Astrocyte of the spinal cord (primary cell): Measurements from ENCODE around the gene NEU2.
A peak's percentile ranks its signal among the peaks of the same experiment; 100 is the strongest.
"Not testable (repeated sequence)": the region's sequence is repeated elsewhere in the genome, so short reads cannot be mapped to it uniquely, and the experiment has no call there.

Experiments
- DNase-seq: peaks from one replicate; pipeline ENCODE4 v3.0.0; 2011; ENCODE audit warnings: low read depth, low spot score
- H3K4me3 ChIP-seq: 2 replicates; pipeline ENCODE4 v1.5.1; 2011; ENCODE audit warnings: low read depth, mild to moderate bottlenecking, low read length, moderate library complexity
- in situ Hi-C: cut with HindIII; loops from 2 replicates; pipeline ENCODE4 v1.10.0; 2017; ENCODE audit warnings: low sequenced_read_pairs
- TF ChIP-seq, protein P1 (sequence below): IDR thresholded peaks from 2 replicates; pipeline ENCODE4 v1.5.1; 2012; ENCODE audit warnings: low read depth, mild to moderate bottlenecking, low read length, inconsistent platforms

Gene NEU2

DNA sequence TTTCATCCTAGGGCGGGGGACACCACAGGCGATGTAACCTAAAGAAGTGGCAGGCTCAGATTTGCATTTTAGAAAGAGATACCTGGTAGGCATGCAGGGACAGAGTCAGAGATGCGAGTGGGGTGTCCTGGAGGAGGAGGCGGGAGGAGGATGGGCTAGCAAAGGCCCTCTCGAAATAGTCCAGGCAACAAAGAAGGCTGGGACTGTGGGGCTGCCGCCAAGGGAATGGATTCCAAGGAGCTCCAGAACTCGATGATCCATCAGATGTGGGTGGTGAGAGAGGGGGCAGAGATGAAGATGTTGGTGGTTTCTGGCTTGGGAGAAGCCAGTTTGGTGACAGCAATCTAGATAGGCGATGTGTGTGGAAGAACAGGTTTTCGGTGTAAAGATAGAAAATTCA, 15.2 kb downstream of the NEU2 start:
- in situ Hi-C loops, result no loop called here
- no peak for DNase-seq
- TF ChIP-seq, protein P1, sequence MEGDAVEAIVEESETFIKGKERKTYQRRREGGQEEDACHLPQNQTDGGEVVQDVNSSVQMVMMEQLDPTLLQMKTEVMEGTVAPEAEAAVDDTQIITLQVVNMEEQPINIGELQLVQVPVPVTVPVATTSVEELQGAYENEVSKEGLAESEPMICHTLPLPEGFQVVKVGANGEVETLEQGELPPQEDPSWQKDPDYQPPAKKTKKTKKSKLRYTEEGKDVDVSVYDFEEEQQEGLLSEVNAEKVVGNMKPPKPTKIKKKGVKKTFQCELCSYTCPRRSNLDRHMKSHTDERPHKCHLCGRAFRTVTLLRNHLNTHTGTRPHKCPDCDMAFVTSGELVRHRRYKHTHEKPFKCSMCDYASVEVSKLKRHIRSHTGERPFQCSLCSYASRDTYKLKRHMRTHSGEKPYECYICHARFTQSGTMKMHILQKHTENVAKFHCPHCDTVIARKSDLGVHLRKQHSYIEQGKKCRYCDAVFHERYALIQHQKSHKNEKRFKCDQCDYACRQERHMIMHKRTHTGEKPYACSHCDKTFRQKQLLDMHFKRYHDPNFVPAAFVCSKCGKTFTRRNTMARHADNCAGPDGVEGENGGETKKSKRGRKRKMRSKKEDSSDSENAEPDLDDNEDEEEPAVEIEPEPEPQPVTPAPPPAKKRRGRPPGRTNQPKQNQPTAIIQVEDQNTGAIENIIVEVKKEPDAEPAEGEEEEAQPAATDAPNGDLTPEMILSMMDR, result no peak
- H3K4me3 ChIP-seq, result no peak overlapping the region

DNA sequence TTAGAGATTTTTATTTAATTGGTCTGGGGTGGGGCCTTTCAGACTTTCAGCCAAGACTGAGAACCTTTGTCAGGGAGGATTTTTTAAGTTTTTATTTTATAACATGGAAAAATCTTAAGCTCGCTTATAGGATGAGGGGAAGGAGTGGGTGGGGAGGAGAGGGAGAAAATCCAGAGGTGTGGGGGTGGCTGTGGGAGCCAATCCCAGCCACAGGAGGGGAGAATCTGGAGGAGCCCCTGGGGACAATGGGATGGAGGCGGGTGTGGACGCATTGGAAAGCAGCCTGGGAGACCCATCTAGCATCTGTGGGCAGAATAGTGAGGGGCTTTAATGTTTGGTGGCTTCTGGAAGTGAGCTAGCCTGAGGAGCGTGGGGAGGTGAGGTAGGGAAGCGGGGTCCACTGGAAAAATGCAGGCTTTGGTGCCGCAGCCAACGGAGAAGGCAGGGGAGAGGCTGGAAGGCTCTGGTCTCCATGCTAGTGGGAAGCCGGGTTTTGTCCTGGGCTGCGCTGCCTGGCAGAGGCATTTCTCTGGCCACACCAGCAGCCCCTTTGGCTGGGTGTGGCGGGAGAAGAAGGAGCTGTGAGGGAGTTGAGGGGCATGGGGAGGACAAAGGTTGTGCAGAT, 16.2 kb downstream of the NEU2 start:
- in situ Hi-C loops, result no loop called here

DNA sequence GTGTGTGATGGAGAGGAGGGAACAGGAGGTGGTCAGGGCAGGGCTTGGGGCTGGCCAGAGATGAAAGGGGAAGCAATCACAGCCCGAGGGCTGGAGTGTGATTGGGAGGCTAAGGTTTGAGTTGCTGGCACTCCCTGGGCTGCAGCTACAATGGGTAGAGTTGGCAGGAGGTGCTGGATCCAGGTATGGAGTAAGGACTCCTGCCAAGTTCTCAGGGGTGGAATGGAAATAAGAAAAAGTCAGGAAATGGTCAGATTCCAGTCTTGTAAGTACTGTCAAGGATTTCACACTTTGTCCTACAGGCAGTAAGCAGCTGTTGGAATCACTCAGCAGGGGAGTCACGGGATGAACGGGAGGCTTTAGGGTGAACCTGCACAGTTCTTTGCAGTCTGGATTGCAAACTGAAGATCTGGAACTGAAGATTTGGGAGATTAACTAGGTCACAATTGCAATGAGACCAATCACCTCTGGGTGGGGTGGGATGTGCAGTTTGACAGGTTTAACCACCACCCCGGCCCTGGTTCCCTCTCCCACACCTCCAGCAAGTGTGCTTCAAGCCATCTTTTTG, 16.8 kb downstream of the NEU2 start:
- H3K4me3 ChIP-seq, result no peak overlapping the region
- in situ Hi-C loops, result no loop called here
- TF ChIP-seq, protein P1, result no peak
- no peak for DNase-seq

More for the DNA sequence above, 16.2 kb downstream of the NEU2 start:
- TF ChIP-seq, protein P1, result no peak
- no peak overlapping the region for H3K4me3 ChIP-seq
- no peak for DNase-seq

DNA sequence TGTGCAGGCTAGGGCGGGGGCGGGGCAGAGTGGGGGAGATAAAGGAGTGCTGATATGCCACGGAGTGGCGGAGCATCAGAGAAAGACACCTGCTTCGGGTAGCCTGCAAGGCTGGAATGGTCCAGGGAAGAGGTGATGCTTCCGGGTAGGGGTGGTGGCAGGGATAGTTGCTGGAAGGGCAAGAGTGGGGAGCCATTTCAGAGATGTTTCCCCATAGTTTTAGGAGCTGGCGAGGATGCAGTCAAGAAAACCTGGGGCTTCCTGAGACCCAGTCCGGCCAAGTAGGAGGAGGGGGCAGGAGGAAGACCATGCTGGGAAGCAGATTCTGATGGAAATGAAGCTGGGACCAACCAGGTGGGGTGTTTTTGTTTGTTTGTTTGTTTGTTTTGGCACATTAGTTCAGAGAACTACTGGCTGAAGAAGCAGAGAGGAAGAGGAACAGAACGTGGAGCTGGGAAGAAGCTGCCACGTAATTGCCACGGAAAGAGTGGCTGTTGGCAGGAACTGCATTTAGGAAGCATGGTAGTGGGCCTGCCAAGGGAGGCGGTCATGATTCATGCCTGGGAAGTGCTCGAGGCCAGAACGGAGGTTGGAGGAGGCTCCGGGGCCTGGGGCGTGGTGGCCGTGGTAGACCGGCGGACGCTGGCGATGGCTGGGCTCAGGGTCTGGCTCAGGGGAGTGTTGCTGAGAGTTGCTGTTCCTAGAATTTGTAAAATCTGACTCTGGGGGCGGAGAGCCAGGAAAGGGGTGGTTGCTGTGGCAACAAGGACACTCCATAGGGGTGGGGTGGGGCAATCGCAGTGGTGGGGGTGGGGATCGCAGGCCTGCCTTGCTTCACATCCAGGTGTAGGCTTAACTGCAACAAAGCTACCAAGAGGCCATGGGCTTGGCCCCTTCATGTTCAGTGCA, 19.0 kb downstream of the NEU2 start:
- TF ChIP-seq, protein P1, result no peak
- in situ Hi-C loops, result no loop called here
- peak; percentile 66 for DNase-seq
- no peak overlapping the region for H3K4me3 ChIP-seq

DNA sequence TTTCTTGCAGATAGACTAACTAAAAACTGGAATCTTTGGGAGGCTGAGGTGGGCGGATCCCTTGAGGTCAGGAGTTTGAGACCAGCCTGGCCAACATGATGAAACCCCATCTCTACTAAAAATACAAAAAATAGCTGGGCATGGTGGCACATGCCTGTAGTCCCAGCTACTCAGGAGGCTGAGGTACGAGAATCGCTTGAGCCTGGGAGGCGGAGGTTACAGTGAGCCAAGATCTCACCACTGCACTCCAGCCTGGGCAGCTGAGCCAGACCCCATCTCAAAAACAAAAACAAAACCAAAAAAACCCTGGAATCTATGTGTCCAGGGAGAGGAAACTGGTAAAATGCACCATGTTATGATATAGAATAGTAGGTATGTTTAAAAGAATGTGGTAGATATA, 20.0 kb downstream of the NEU2 start:
- DNase-seq, in situ Hi-C loops, H3K4me3 ChIP-seq: not testable (repeated sequence)

DNA sequence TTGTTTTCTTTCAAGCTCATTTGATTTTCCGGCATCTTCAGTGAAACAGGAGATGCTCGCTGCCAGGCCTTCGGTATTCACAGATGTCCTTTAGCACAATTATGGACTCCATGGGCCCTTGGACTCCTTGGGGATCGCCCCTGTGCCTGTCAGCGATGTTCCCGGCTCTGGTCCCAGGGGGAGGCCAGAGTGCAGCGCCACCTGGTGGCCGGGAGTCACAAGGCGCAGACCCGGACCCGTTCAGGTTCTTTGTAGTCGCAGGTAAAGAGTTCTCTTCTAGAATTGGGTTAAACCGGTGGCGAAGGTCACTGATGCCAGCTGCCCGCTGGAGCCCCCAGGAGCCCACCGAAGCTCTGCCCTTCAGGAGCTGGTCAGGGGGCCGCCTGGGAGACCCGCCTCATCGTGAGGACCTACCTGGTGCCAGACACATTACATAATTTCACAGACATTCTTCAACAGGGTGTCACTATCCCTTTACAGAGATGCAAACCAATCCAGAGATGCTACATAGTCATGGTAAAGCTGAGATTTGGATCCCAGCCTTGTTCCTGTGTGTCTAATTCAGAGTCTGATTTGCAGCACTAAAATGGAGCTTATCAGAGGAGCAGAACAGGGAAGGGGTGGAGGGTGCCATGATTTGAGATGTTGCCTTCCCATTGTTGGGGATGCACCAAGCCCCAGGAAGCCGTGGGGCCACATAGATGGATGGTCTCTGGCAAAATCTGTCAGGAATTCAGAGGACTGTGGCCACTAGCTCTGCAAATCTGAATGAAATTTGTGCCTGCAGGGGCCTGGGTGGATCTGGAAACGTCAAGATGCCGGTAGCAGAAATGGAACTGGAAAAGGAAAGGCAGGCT, 21.7 kb downstream of the NEU2 start:
- peak; percentile 28 for DNase-seq
- TF ChIP-seq, protein P1, result peak; percentile 96
- in situ Hi-C loops, result no loop called here
- no peak overlapping the region for H3K4me3 ChIP-seq
